SIG-M5 (cell line): ENCODE data around the gene SPATA32.
"Not testable (repeated sequence)": the region's sequence is repeated elsewhere in the genome, so short reads cannot be mapped to it uniquely, and the experiment has no call there.

ENCODE experiments used
- DNase-seq: peaks from one replicate; lab custom pipeline; 2025; lab: John Stamatoyannopoulos, UW

SPATA32 gene

GRCh38 chr17:45270828-45271418 lies 9.0 kb upstream of the SPATA32 start:
- no peak for DNase-seq

GRCh38 chr17:45269912-45270311 lies 8.0 kb upstream of the SPATA32 start:
- DNase-seq = no peak

GRCh38 chr17:45267436-45268055 lies 5.7 kb upstream of the SPATA32 start:
- DNase-seq = no peak

- DNase-seq = no peak
These were observed 4.6 kb upstream of the SPATA32 start for GRCh38 chr17:45266372-45266926.

- no peak for DNase-seq
These were observed 3.9 kb upstream of the SPATA32 start for GRCh38 chr17:45265821-45266220.

- no peak for DNase-seq
These were observed 3.1 kb upstream of the SPATA32 start for GRCh38 chr17:45264988-45265387.

- no peak for DNase-seq
These were observed 2.5 kb upstream of the SPATA32 start for GRCh38 chr17:45264430-45264829.

GRCh38 chr17:45263477-45263860 lies 1.6 kb upstream of the SPATA32 start:
- no peak for DNase-seq

- DNase-seq = no peak
These were observed 902 bp upstream of the SPATA32 start for GRCh38 chr17:45262516-45263476.

- no peak for DNase-seq
These were observed 1.6 kb downstream of the SPATA32 start for GRCh38 chr17:45260204-45260783.

- DNase-seq = no peak
These were observed 2.9 kb downstream of the SPATA32 start for GRCh38 chr17:45258981-45259380.

GRCh38 chr17:45257115-45257514 lies 4.8 kb downstream of the SPATA32 start:
- no peak for DNase-seq

GRCh38 chr17:45256114-45256966 lies 5.6 kb downstream of the SPATA32 start:
- DNase-seq = no peak

- no peak for DNase-seq
These were observed 6.5 kb downstream of the SPATA32 start for GRCh38 chr17:45255358-45255757.

GRCh38 chr17:45253879-45254278 lies 8.0 kb downstream of the SPATA32 start:
- DNase-seq = no peak

GRCh38 chr17:45253237-45253636 lies 8.7 kb downstream of the SPATA32 start:
- not testable (repeated sequence) for DNase-seq

- DNase-seq = no peak
These were observed 10.0 kb downstream of the SPATA32 start for GRCh38 chr17:45251931-45252330.

- no peak for DNase-seq
These were observed 13.5 kb downstream of the SPATA32 start for GRCh38 chr17:45248132-45248957.

- DNase-seq = peak; percentile 81
These were observed 14.3 kb downstream of the SPATA32 start for GRCh38 chr17:45247429-45248131.
